Ammon's horn (tissue), 1 donor: ENCODE measurements around the gene CD79B.

ENCODE experiments used
- DNase-seq: peaks from one replicate; pipeline ENCODE4 v3.0.0-alpha.2; 2016; ENCODE audit warnings: low spot score

CD79B gene

DNA sequence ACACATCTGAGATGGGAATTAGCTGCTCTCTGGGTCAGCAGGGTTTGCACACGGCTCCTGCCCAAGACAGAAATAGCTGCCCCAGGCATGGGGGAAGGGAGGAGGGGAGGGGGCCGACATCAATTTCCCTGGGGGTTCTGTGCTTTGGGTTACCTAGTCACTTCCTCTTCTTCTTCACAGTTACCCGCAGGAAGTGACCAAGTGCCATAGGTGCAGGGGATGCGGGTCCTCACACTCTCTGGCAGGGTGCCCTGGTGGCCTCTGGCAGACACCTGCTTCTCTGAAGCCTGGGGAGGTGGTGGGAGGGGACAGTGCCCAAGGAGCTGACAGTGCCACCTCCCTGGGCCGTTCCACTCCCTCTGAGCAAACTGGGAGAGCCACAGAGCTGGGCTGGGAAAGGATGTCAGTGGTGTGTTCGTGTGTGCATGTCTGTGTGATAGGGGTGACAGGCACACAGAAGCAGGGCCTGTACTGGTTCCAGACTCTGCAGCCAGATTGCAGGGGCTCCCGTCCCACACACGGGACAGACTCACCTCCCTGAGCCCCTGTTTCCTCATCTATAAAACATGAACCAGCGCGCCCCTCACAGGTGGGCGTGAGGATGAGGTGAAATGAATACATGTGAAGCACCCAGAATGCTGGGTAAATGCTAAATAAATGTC is 22.4 kb upstream of the CD79B start:
- no peak for DNase-seq

DNA sequence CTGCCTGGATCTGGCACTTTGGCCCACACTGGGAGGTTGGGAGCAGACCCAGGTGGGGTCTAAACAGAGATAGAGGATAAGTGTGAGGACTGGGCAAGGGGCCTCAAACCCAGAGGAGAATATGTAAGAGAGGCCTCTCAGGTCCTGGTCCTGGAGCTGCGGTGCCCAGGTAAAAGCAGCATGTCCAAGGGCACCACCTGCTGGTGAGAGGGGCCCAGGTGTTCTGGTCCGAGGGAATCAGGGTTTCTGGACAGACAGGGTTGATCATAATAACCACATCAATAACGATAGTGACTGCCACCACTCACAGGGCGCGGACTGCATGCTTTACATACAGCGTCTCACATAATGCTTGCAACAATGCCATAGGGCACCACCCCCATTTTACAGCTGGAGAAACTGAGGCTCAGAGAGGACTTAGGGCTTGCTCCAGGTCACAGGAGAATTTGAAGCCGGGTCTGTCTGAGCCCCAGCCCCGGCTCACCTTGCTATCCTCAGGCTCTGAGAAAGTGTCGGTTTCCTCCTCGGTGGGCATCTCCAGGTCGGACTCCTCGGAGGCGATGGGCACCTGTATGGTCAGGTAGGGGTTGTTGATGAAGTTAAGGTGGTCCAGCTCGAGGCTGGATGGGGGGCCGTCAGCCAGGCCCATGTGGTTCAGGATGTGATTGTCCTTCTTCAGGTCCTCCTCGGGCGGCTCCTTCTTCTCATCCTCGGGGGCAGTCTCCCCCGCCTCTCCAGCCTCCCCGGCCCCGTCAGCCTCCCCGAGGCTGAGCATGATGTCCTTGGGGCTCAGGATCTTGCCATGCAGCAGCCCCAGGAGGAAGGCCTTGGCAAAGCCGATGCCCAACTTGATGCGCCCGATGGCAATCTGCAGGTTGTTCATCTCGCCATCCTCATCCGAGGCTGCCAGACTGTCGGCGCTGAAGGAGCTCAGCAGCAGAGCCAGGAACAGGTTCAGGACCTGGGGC is 19.1 kb upstream of the CD79B start:
- DNase-seq: no peak

DNA sequence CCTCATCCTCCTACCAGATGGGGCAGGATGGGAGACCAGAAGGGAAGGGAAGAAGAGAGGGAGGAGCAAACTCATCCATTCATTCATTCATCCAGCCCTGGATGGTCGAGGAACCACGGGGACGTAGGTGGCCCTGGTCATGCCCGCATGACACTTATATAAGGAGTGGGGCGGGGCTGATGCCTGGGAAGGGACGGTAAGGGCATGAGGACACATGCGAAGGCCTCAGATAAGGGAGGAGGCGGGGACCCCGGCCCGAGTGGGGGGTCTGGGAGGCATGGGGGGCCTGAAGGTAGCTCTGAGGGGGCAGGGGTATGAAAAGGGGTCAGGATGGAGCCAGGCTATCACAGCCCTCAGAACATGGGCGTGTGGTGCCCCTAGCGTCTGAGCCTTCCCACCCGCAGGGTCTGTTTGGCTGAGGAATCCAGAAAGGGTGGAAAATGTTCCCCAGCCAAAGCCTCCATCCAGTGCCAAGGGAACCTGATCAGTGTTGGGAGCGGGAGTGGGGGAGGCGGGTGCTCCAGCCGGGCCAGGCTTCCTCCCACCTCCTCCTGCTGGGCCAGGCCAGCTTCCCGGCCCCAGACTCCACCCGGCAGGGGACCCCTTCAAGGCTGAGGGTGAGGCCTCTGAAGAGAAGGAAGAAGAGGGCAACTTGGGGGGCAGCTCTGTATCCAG is 17.6 kb upstream of the CD79B start:
- DNase-seq: no peak

DNA sequence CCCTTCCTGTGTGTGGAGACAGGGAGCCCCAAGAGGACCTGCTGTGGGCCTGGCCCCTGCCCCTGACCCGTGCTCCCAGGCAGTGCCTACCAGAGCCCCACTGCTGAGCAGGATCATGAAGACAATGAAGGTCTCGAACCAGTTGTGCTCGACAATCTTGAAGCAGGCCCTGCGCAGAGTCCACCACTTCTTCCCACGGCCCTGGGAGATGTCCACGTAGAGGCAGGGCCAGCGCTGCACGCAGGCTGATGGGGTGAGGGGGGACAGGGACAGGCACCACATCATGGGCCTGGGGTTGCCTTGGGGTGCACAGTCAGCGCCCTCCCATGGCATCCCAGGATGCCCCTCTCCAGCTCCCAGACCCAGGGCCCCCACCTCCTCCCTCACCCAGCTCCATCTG is 16.4 kb upstream of the CD79B start:
- no peak for DNase-seq

DNA sequence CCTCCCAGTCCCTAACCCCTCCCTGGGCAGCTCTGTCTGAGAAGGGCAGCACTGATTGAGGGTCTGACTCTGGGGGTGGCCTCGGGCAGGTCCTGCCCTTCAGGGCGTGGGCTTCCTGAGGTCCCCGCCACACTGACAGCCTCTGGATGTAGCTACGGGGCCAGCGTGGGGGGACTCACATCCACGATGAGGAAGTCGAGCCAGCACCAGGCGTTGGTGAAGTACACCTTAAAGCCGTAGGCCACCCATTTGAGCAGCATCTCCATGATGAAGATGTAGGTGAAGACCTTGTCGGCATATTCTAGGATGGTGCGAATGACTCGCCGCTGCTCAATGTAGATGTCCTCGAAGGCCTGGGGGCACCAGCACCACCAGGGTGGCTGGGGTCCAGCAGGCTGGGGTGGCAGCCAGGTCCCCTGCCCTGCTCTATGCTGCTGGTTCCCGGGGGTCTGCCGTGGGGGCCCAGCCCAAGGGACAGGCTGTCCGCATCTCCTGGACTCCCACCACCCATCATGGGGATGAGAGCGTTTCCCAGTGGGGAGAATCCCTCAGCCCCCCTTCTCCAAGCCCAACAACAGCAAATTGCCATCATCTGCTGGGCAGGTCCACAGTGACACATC is 15.7 kb upstream of the CD79B start:
- no peak for DNase-seq

DNA sequence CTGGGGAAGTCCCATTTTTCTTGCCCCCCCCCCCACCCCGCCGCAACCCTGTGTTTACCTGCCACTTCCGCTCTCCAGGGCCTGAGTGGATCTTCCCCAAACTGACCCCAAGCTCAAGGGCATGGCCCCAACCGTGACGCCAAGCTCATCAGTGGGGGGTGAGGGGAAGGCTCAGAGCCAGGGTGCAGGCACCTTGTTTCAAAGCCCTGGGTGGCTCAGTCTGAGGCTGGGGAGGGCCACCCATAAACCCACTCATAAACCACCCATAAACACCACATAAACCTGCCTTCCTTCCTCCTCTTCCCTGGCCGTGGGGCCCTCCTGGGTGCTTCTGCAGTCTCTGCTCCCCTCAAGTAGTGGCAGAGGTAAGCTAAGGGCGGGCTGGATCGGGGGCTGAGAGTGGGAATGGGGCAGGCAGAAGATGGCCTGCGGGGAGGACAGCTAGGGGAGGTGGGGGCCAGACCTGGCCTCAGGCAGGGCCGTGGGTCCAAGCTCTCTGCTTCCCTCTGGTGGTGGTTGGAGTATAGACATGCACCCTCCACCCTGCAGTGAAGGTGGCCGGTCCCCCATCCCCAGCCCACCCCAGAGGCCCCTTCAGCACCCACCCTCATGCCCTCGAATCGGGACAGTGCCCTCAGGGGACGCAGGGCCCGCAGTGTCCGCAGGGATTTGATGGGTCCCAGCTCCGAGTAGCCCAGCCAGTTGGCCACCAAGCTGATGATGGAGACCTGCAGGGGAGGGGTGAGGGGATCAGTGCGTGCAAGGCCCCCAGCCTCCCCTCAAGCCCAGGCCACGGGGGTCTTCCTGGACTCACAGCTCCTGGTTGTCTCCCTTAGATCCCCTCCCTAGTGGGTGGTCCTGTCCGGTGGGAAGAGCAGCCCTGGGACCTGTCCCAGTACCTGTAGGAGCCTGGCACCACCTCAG is 14.6 kb upstream of the CD79B start:
- peak; percentile 56 for DNase-seq

DNA sequence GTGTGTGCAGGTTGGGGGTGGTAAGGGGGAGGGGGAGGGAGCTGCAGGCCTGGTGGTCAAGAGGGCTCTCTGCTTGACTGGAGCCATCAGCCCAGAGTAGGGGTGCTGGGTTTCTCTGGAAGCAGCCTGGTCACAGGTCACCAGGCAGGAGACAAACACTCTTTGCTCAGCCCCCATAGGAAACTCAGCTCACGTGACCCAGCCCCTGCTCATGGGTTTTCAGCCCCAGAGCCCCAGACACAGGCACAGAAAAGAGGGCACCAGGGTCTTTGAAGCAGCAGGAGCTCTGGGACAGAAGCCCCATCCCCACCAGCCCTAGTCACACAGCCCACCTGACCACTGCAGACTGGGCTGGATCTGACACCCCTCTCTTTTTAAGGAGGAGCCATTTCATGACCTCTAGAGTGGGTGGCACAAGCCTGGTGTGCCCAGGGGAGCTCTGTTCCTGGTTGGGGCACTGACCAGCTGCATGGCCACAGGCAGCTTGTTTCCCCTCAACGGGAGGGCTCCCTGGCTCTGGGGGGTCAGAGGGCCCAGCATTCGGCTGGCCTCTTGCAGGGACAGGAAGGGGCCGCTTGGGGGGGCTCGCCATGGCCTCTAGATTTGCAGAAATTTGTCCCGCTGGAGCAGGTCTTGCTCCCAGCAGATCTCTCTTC is 13.8 kb upstream of the CD79B start:
- no peak for DNase-seq

DNA sequence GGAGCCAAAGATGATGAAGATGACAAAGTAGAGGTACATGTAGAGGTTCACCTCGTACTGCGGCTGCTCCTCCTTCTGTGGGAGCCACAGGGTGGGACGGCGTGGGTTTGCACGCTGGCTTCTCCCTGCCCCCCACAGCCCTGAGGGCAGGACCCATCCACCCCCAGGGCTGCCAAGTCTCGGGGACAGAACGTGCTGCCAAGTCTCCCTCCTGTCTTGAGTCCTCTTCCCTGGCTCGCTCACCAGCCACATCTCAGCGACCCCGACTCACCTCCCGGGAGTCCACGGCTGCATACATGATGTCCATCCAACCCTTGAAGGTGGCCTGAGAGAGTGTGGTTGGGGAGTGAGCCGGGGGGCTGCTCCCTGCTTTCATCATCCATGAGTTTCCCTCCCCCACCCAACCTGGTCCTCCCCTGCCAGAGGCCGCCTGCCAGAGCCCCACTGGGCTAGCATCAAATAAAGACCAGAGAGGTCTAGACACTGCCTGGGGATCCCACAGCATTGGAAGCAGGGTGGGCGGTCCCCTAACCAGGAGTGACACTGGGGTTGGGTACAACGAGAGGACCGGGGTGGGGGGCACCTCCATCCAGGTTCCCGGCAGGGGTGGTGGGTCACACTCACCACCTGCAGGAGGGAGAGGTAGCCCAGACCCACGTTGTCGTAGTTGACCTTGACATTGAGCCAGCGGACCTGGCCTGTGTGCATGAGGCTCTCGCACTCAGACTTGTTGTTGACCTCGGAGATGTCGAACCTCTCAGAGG is 12.8 kb upstream of the CD79B start:
- no peak for DNase-seq

DNA sequence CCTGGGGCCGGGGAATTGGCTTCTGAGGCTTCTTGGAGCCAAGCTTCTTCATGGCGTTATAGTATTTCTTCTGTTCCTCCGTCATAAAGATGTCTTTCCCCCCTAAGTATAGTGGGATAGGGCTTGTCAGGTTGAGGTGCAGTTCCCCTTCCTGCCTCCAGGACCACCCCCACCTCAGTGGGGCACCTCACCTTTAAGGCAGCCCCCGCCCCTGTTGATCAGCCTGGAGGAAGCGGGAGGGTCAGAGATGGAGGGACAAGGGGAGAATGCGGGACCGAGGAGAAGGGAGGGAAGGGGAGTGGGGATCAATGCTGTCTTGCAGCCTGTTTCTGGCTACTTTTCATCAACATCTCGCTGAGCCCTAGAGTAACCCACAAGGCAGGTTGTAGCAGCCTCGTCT is 11.6 kb upstream of the CD79B start:
- DNase-seq: no peak

DNA sequence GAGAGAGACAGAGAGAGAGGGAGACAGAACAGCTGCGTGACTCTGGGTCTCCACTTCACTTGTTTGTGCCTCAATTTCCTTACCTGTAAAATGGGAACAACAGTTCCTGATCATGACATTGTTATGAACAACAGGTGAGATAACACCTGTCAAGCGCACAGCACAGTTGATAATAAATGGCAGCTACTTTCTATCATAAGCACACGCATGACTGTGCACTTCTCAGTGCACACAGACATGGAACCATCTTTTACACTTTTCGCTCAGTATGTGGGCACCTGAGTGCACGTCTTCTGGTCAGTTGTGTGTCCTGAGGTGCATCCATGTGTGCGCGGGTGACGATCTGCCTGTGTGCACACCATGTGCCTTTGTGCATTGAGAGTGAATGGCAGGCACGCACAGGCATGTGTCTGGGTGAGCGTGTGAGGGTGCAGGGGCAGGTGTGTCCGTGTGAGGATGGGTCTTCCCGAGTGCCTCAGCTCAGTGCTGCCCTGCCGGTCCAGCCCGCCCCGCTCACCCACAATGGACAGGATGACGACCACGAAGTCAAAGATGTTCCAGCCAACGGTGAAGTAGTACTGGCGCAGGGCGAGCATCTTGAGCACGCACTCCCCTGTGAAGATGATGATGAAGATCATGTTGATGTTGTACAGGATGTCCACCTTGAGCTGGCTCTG is 10.3 kb upstream of the CD79B start:
- DNase-seq: no peak

DNA sequence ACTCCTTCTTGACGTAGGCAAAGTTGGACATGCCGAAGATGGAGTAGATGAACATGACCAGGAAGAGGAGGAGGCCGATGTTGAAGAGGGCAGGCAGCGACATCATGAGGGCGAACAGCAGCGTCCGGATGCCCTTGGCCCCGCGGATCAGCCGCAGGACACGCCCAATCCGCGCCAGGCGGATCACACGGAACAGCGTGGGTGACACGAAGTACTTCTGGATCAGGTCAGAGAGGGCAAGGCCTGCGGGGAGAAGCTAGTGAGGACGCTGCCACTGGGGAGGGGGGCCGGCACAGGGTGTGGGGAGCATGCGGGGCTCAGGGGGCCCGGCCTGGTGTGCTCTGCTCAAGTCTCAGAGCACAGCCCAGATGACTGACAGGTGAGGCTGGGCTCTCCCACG is 9.6 kb upstream of the CD79B start:
- DNase-seq: no peak

DNA sequence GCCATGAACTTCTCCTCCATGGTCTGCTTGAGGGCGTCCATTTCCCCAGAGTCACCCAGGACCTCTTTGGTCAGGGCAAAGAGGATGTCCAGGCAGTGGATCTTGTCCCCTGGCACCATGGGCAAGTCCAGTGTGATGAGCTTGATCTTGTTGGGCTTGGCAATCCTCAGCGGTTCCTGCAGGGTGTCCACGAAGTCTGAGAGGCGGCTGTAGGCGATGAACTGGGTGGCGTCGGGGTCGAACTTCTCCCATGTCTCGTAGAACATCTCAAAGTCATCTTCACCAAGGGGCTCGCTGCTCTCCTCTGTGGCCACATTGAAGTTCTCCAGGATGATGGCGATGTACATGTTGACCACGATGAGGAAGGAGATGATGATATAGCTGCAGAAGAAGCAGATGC is 9.0 kb upstream of the CD79B start:
- DNase-seq: no peak

DNA sequence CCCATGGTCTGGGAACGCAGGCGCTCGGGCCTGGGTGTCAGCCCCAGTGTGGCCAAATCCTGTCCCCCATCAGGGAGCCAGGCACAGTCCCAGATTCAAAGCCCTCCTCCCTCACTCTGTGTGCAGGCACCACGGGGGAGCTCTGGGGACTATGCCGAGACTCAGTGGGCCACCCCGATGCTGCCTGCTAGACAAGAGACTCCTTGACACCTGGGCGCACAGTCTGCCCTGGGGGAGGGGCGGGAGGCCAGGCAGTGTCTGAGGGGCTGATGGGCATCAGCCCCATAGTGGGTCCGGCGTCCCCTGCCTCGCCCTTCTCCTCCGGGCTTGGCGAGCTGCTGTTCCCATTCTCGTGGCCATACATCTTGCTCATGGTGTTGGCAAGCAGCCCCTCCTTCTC is 8.5 kb upstream of the CD79B start:
- no peak for DNase-seq

DNA sequence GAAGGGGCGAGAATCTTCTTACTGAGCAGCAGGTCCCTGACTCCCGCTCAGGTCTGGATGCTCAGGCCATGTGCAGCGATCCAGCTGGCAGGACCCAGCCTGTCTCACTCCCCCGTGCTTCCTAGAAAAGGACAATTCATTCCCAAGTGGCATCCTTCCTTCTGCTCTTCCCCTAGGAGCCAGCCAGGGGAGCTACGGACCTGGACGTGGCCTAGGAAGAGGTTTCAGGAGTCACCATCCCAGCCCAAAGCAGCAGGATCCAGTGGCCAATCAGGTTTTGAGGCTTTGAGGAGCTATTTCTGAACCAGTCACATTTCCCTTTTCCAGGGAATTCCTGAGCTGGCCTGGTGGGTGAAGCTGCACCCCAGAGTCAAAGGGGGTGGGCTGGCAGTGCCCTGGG is 7.8 kb upstream of the CD79B start:
- no peak for DNase-seq

DNA sequence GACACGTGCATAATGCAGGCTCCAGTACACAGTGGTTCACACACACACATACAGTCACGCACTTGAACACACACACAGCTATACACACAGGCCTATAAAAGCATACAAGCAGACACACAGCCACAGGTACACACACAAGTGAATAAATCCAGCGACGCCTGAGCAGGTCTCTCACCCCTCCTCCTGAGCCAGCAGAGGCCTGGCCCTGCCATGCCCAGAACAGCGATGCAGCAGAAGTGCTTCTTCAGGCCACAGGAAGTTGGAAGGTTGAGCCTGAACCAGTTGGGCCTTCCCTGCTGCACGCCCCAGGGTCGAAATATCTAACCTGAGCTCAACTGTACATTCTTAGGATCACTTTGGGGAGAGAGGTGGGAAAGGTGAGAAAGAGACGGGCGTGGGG is 7.3 kb upstream of the CD79B start:
- DNase-seq: no peak

DNA sequence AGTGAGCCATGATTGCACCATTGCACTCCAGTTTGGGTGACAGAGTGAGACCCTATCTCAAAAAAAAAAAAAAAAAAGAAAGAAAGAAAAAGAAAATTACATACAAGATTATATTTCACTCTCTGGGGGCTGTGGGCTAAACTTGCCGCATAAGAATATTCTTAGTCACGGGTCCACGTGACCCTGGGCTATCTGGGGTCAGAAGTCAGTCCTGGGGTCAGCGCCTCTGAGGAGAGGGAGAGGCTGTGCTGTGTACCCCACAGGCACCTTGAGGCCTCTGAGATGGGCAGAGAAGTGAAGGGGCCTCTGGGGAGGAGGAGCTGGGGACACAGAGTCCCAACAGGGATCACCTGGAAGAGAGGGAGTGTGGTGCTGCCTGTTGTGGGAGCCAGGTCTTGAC is 5.8 kb upstream of the CD79B start:
- no peak for DNase-seq

DNA sequence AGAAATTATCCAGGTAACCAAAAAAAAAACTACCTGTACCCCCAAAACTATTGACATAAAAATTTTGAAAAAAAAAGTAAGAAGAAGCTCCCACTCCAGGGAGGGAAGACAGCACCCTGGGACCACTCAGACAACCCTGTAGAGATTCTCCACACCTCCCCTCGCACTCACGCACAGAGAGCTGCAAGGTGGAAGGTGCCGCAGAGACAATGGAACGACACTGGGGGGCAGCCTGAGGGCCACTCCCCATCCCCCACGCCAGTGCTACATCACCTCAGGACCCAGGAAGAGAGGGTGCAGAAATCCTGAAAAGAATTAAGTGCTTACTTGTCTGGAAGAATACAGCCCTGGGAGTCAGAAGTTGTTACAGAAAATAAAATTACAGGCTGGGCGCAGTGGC is 5.2 kb upstream of the CD79B start:
- no peak for DNase-seq

DNA sequence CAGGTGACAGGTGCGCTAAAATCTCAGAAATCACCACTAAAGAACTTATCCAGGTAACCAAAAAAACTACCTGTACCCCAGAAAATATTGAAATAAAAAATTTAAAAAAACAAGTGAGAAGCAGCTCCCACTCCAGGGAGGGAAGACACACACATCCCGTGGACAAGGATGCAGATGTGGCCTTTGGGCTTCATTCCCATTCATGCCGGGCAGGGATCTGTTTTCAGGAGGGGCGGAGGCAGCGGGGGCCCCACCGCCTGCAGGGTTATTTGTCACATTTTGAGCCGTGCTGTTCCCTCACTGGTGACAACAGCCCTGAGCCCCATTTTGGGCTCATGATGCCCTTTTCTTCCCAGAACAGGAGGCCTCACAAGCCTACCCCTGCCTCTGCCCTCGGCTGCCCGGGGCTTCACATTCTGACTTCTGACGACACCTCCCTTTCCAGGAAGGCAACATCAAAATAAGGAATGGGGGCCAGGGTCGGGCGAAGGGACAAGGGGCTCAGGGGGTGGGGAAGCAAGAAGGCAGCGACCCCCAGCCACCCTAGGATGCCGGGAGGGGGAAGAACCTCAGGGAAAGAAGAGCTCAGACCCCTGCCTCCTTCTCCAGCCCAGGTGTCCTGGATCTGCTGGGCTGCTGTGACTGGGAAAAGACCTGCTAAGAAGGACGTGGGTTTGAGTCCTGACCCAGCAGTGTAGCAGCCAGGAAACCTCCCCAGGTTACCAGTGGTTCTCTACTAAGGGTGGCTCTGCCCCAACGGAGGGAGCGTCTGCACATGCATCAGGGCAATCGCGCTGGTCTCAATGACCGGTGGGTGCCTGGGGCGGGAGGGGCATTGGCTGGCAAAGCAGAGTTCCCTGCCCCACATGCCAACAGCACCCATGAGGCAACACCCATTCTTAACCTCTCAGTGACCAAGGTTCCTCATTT is 2.3 kb upstream of the CD79B start:
- no peak for DNase-seq
